ENCODE results near the gene BRD9.
"Not testable (repeated sequence)": the region's sequence is repeated elsewhere in the genome, so short reads cannot be mapped to it uniquely, and the experiment has no call there.

The BRD9 gene

DNA sequence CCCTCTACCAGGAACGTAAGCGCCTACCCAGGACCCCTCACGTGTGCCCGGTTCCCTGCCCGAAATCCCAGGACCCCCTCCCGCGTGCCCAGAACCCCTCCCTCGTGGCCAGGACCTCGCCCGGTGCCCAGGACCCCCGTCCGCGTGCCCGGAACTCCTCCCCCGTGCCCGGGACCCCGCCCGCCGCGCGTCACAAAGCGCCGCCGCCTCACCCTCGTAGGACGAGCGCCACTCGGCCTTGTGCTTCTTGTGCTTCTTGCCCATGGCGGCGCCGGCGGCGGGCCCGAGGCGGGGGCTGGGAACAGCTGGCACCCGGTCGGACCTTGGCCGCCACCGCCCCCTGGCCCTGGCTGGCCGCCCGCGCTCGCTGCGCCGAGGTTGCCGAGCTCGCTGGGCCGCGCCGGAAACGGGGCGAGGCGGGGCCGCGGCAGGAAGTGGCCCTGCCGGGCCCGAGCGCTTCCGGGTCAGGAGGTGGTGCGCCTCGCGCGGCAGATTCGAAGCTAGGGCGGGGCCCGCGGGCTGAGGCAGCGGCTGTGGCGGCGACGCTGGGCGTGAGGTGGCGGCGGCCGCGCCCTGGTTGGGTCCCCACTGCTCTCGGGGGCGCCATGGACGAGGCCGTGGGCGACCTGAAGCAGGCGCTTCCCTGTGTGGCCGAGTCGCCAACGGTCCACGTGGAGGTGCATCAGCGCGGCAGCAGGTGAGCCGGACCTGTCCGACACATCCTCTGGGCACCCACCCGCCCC, at the start of gene BRD9, which contains the start of gene TRIP13:
TSS of gene BRD9 (minus strand) at position 408 of the 743 bp plus-strand sequence. CDS start at position 264, 144 bp downstream.
TSS of gene TRIP13 (plus strand) at position 491 of the 743 bp plus-strand sequence. CDS start at position 606, 115 bp downstream.
- DNase-seq: peak; percentile 78 to 80

DNA sequence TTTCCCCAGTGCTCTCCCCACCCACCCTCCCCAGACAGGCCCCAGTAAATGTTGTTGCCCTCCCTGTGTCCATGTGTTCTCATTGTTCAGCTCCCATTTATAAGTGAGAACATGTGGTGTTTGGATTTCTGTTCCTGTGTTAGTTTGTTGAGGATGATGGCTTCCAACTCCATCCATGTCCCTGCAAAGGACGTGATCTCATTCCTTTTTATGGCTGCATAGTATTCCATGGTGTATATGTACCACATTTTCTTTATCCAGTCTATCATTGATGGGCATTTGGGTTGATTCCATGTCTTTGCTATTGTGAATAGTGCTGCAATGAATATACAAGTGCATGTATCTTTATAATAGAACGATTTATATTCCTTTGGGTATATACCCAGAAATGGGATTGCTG, 48.1 kb upstream of the BRD9 start:
- not testable (repeated sequence) for DNase-seq

DNA sequence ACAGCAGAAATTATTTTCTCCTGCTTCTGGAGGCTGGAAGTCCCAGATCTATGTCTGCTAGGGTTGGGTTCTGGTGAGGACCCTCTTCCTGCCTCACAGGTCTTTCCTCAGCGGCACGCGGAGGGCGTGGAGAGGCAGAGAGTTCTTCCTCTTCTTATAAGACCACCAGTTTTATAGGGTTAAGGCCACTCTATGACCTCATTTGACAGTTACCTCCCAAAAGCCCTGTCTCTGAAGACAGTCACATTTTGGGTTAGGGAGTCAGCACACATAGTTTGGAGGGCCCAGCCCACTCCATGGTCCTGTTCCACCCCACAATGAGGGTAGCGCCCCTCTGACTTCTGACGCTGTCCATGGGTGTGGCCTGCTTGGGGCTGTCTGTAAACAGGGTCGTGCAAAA, 46.8 kb upstream of the BRD9 start:
- no peak for DNase-seq

DNA sequence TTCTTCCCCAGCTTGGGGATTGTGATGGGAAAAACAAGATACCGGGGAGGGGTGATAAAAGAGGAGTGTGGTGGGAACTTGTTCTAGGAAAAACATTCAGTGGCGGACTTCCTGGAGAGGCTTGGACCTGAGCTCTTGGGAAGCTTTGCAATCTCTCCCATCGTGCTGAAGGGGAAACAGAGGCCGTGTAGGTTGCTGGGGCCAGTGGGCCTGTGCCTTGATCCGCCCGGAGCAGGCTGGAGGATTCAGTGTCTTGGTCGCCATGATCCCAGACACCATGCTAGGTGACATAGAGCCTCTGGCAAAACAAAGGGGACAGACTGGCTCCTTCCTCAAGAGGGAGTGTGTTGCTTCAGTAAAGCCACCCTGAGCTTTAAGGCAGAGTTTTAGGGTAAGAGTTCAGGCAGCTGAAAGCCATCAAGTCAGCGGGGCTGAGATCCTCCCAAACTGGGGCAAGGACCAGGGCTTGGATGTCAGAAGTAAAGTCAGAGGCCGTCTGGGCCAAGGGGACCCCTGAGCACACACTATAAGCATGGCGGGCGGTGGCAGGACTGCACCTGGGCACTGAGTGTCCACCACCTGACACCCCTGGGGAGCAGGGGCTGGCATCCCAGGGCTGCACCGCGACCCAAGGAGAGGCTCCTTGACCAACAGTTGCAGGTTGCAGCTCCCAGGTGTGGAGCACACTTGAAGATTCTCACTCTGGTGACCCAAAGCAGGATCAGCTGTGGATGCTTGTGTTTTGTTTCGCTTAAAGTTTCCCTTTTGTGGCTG, 44.7 kb upstream of the BRD9 start:
- DNase-seq: no peak

DNA sequence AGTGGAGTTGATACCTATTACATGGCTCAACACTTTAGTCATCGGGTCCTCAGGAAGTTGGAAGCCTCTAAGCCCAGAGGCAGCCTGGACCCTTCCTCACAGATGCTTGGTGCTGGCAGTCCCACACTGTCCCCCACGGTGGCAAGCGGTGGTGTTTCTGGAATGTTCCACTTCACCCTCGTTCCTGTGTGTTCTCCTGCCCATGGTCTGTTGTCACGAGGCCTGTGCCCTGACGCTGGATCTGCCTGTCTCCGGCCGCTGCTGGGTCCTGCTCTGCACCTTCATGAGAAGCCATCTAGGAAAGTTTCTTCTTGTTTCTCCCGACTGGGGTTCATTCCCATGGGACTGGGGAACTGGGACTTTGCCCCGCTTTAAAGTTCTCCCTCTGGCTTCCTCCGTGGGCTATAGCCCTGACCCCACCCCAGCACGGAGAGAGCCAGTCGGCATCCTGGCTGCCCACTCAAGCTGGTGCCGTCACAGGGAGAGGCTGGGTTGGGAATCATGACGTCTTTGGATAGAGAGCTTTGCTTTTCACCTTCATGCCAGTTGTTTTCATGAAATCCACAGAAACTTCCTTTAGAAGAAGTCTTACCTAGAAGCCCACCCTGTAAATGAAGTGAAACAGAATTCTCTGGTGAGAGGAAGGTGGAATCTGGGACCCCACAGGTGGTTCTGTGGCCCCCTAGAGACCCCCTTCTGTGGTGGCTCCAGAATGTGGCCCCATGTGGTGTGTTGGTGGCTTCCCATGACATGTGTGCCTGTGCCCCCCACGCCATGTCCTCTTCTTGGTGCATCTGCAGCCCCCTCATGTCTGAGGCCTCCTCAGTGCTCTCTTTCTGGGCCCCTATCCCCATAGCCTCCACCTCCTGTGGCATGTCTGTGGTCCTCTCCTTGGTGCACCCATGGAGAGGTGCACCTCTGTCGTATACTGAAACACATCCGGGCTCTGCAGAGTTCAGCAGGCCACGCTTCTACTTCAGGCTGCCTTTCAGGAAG, 43.8 kb upstream of the BRD9 start:
- DNase-seq: no peak

DNA sequence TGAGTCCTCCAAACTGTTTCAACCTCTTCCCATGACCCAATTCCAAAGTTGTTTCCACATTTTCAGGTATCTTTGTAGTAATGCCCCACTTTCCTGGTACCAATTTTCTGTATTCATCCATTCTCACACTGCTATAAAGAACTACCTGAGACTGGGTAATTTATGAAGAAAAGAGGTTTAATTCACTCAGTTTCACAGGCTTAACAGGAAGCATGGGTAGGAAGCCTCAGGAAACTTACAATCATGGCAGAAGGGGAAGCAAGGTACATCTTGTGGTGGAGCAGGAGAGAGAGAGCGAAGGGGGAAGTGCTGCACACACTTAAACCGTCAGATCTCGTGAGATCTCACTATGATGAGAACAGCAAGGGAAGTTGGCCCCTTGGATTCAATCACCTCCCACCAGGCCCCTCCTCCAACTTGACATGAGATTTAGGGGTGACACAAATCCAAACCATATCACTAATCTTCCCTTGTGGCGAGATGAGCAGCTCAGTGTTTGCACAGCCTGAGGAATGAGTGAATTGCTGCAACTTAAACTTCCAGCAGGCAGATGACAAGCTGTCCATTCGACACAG, 43.0 kb upstream of the BRD9 start:
- no peak for DNase-seq

DNA sequence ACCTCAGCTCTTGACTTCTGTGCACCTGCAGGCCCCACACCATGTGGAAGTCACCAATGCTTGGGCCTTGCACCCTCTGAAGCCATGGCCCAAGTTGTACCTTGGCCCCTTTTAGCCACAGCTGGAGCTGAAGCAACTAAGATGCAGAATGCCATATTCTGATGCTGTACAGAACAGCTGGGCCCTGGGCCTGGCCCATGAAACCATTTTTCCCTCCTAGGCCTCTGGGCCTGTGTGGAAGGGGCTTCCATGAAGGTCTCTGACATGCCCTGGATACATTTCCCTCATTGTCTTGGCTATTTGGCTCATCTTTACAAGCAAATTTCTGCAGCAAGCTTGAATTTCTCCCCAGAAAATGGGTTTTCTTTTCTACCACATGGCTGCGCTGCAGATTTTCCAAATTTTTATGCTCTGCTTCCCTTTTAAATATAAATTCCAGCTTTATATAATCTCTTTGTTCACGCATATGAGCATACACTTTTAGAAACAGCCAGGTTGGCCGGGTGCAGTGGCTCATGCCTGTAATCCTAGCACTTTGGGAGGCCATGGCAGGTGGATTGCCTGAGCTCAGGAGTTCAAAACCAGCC, 41.9 kb upstream of the BRD9 start:
- not testable (repeated sequence) for DNase-seq

DNA sequence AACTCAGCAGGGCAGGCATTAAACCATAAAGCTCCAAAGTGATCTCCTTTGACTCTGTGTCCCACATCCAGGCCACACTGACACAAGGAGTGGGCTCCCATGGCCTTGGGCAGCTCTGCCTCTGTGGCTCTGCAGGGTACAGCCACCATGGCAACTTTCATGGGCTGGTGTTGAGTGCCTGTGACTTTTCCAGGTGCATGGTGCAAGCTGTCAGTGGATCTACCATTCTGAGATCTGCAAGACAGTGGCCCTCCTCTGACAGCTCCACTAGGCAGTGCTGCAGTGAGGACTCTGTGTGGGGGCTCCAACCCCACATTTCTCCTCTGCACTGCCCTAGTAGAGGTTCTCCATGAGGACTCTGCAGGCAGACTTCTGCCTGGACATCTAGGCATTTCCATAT, 41.4 kb upstream of the BRD9 start:
- not testable (repeated sequence) for DNase-seq

DNA sequence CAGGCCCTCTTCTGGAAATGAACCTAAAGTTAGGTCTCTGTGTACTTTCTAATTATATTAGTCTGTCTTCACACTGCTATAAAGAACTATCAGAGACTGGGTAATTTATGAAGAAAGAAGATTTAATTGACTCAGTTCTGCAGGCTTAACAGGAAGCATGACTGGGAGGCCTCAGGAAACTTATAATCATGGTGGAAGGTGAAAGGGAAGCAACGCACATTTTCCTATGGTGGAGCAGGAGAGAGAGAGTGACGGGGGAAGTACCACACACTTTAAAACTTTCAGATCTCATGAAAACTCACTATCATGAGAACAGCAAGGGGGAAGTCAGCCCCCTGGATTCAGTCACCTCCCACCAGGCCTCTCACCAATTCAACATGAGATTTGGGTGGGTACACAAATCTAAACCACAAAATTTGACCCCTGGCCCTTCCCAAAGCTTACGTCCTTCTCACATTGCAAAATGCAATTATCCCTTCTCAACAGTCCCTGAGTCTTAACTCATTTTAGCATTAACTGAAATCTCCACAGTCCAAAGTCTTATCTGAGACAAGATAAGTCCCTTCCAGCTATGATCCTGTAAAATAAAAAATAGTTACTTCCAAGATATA, 40.8 kb upstream of the BRD9 start:
- DNase-seq: no peak

DNA sequence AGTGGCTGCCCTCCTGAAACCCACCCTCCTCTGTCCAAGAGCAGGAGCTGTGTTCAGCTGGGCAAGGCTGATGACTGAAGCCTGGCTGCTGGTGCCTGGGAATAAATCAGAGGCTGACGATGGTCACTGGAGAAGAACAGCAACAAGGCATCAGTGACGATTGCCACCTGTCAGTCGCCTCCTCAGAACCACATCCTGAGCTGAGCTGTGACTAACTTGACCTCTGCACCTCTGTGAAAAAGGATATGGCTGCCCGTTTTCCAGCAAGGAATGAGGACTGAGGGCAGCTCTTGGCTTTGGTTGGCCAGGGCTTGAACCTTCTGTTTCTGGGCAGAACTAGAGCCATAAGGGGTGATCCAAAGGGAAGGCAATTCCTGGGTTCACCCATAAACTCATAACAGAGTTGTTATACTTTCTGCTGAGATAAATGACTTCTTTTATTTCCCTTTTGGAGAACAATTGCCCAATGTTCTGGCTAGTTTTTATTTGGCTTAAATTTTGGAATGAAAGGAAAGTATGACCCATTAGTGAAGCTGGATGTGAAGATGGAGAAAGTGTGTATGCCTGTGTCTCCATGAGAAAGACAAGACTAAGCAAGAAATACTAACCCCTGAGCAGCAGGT, 40.1 kb upstream of the BRD9 start:
- DNase-seq: no peak

DNA sequence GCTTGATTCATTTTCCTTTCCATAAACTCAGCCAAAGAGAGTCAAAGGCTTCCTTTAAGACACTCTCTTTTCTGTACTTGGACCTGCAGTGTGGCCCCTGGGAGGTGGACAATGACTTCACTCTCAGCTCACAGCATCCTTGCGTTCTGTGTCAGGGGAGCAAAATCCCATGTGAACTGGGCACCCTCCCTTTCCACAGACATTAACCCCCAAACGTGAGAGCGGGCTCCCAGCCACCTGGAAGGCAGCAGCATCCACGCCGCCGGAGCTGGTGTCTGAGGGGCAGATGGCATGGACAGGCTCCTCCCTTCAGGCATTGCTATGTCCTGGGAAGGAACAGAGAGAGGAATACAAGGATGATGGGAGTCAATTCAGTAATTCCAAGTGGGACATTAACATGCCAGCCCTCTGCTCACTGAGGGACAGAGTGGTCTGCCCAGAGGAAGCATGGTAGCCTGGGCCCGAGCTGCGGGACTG, 39.6 kb upstream of the BRD9 start:
- no peak for DNase-seq

DNA sequence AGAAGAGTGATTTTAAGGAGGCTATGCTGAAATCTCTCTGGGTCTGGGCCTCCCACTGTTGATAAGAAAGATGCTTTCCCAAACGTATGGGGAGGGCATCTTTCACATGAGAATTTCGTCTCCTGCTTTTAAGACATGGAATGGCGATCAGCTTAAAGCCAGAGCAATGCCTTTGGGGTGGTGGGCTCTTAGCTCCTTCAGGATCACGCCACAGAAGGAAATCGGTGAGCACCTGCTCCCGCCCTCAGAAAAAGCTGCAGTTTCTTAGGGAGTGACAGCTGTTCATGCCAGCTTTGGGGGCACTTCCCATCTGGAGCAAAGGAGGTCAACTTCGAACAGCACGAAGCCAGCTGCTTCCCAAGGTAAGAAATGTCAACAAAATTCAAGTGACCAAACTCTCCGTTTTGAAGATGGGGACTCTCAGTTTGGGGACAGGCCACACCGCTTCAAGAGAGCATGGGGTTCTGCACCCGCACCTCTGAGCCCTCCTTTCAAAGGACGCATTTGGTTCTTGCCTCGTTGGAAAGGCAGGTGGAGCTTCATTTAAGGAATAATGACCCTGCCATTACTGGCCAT, 39.1 kb upstream of the BRD9 start:
- no peak for DNase-seq

DNA sequence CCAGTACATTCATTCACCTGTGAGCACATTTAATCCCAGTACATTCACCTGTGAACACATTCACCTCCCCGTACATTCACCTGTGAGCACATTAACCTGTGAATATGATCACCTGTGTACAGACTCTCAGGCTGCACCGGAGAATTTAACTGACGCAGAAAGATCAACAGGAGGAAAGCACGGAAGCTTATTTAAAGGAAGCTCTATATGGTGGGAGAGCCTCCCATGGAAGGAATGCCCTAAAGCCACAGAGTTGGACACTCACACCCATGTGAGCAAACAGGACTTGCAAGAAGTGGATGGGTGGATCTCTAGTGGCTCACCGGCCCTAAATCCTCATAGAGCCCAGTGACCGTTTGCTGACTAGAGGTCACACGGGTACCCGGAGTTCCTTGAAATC, 38.3 kb upstream of the BRD9 start:
- no peak for DNase-seq

DNA sequence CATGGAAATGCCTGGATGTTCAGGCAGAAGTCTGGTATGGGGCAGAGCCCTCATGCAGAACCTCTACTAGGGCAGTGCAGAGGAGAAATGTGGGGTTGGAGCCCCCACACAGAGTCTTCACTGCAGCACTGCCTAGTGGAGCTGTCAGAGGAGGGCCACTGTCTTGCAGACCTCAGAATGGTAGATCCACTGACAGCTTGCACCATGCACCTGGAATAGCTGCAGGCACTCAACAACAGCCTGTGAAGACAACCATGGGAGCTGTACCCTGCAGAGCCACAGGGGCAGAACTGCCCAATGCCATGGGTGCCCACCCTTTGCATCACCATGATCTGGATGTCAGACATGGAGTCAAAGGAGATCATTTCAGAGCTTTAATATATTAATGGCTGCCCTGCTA, 37.0 kb upstream of the BRD9 start:
- DNase-seq: no peak

DNA sequence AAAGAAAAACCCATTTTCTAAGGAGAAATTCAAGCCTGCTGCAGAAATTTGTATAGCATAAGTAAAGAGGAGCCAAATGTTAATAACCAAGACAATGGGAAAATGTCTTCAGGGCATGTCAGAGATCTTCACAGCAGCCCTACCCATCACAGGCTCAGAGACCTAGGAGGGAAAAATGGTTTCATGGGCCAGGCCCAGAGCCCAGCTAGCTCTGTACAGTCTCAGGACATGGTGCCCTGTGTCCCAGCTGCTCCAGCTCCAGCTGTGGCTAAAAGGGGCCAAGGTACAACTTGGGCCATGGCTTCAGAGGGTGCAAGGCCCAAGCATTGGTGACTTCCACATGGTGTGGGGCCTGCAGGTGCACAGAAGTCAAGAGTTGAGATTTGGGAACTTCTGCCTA, 36.6 kb upstream of the BRD9 start:
- DNase-seq: not testable (repeated sequence)

DNA sequence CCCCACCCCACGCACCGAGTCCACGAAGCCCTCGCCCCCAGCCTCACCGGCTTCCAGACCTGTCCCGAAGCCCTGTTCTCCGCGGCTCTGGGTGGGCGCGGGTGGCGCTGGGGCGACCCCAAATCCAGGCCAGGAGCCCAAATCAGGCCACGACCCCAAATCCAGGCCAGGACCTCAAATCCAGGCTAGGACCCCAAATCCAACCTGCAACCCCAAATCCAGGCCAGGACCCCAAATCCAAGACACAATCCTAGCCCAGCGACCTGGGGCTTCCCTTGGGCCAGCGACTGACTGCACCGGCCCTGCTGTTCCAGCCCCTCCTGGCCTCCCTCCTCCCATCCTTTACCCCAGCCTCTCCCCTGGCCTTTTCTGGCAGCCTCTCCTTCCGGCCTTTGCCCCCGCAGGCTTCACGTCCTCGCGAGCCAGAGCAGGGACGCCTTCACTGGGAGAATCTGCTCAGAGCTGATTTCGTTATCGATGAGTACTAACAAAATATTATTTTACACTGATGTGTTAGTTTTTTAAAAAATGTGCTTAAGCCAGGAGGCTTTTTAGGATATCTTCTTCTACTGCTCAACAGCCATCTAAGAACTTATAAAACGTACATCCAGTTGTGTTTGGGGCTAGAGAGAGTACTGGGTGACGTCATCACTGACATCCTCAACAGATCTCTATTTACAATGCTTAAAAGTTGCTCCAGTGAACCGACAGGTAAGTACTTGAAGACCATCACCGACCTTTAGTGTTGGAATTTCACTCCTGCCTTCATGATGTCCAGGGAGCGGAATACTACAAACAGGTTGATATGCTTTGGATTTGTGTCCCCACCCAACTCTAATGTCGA, 34.8 kb upstream of the BRD9 start:
- DNase-seq: no peak

DNA sequence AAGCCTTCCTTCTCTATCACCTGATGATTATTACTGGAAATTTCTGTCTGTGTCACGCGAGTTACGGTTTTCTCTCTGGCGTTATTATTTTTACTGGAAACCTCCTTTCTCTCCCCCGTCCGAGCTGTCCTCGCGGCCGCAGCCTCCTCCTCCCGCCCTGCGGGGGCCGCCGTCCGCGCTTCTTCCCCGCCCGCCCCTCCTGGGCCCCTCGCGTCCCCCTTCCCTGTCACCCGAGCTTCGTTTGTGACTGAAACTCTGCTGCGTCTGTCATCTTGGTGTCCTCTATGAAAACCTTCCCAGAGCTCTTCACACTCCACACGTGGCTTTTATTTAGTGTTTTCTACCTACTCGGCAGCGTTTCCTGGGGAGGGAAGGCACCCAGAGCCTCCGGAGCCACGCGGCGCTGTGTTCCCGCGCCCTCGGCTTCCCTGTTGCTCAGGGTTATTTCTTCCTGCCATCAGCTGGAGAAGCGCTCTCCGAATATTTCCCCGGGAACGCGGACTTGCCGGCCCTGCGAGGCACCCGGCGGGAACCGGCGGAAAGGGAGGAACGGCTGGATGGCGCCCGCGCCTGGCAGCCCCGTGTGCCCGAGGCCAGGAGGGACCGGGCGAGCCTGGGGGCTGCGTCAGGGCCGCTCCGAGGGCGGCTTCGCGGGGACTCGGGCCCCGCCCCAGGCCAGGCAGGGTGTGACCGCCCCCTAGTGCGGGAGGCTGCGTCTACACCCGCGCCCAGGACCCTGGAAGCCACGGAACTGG, 34.0 kb upstream of the BRD9 start:
- peak; percentile 8 to 14 for DNase-seq

DNA sequence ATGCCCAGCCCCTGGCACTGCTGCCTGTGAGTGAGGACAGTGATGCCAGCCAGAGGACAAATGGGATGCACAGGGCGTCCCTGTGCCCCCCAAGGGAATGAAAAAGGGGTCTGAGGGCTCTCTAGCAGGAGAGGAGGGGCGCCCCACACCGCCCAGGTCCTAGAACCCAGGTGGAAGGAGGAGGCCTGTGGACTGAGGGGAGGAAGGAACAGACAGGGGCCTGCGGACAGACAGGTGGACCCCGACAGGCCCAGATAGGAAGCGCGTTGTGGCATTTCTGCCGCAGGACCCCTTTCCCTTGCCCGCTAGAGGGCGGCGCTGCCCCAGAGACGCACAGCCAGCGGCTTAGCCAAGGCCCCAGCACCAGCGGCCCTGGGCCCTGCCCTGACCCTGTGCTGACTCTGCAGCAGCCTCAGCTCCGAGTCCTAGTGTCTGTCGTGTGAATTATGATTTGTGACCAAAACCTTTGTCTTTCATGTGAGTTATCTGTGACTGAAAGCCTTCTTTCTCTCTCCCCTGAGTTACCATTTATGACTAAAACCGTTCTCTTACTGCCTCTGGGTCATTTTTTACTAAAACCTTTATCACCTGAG, 30.8 kb upstream of the BRD9 start:
- peak; percentile 67 to 69 for DNase-seq
